Measurements from ENCODE around the gene CEL.

GRCh38 chr9:133116346-133117231, 54.8 kb downstream of the CEL start:
- TF ChIP-seq POLR2A (IDR thresholded peaks at IDR 0.05) = no peak
- no peak for TF ChIP-seq CTCF (IDR thresholded peaks at IDR 0.05)

Data from testis (tissue), 2 donors.